Kidney glomerular epithelial cell (primary cell): ENCODE measurements around the gene SYCE1L.

Experiments used
- DNase-seq: peaks from one replicate; lab custom pipeline; 2025; lab: John Stamatoyannopoulos, UW

The SYCE1L gene

DNA sequence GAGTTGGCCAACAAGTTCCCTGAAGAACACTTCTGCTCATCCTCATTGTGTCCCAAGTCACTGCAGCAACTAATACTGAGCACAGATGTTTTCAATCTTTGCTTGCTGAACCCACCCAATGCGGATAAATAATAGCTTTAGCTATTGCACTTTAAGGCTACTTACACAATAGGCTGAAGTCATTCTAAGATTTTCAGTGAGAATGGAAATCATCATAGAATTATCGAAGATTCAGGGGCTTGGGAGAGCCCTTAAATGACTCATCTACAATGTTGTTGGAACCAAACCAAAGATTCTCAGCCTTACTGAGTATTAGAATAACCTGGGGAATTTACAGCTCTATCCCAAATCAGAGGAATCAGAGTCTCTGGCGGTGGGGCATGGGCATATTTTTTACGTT, 51.2 kb downstream of the SYCE1L start:
- DNase-seq = no peak
